Testis (tissue), 3 donors: ENCODE data around the gene ZNF135. TPM values are rescaled to one million over a fixed set of nuclear protein-coding genes. Genes with fewer than 3 reads are reported as not detected.

Experiments
- DNase-seq: peaks from one replicate; pipeline ENCODE4 v3.0.0-alpha.2; 2019
- H3K27ac ChIP-seq, 2 donors: fragments of 200-600 bp; sonication (generic); one replicate each; pipeline ENCODE4 v1.5.1; 2019
- H3K27me3 ChIP-seq: fragments of 200-600 bp; sonication (generic); one replicate; pipeline ENCODE4 v1.5.1; 2019
- H3K36me3 ChIP-seq: fragments of 200-600 bp; sonication (generic); one replicate; pipeline ENCODE4 v1.5.1; 2017; ENCODE audit warnings: low read depth; ENCODE audit errors: missing control alignments
- H3K4me1 ChIP-seq: fragments of 200-600 bp; sonication (generic); one replicate; pipeline ENCODE4 v1.5.1; 2019
- H3K4me3 ChIP-seq, 2 donors: fragments of 200-600 bp; sonication (generic); one replicate each; pipeline ENCODE4 v1.5.1; 2017 to 2019
- H3K9me3 ChIP-seq: fragments of 200-600 bp; sonication (generic); one replicate; pipeline ENCODE4 v1.5.1; 2017
- CTCF ChIP-seq, 3 experiments: fragments of 450-650 bp in 2 of 3; fragments of 200-600 bp in 1 of 3; sonication (generic) in 1 of 3; IDR thresholded peaks; one replicate each; pipeline ENCODE4 v1.5.1; 2016 to 2019; ENCODE audit warnings: antibody characterized with exemption in 3 of 3, mild to moderate bottlenecking in 2 of 3, moderate library complexity in 1 of 3
- POLR2A ChIP-seq: fragments of 450-650 bp; IDR thresholded peaks from one replicate; pipeline ENCODE4 v1.6.1; 2017; ENCODE audit warnings: antibody characterized with exemption, mild to moderate bottlenecking, moderate library complexity
- WGBS, 2 donors: methylation state at CpG; one replicate each; pipeline ENCODE4 v1.1.5; 2018; 5-methylcytosine and 5-hydroxymethylcytosine counted together
- intact Hi-C: fragments of 100-400 bp; cut with DNase I; formaldehyde crosslinking; loops from one replicate; pipeline ENCODE4 v1.15.1; 2023; ENCODE audit warnings: low total_unique reads
- polyA plus RNA-seq: library from polyadenylated mRNA; stranded (reverse); fragments of 350-450 nt; fragmentation: Illumina TruSeq; extraction: RNeasy Lipid Tissue Mini Kit (QIAGEN cat#74804); gene quantifications from one replicate; pipeline ENCODE4 v1.2.3, GENCODE V29; 2014; ENCODE audit warnings: low read depth, low replicate concordance; ENCODE audit not compliant: insufficient read depth
- total RNA-seq, 2 donors: library from RNA; depleted of rRNA; stranded (reverse); fragments of >200 nt; gene quantifications; one replicate each; pipeline ENCODE4 v1.2.3, GENCODE V29; 2016

ZNF135 gene
- total and polyA plus RNA-seq, 3 donors from 2014 or later = 14.5 to 33.7 (median 19.1) TPM

GRCh38 chr19:58037927-58038687 is 21.0 kb upstream of the ZNF135 start:
- Histone ChIP-seq H3K9me3 (no peaks in the 10 kb centered on the region), H3K4me1 (no peaks in the 10 kb centered on the region), H3K27me3 (no peaks in the 10 kb centered on the region), H3K27ac (no peak overlapping the region), H3K36me3 (no peaks in the 10 kb centered on the region), H3K4me3 (no peak overlapping the region)
- 25 to 33% methylated on average over 20 to 43 of the region's 44 CpGs for WGBS, 2 donors
- TF ChIP-seq POLR2A (no peak), CTCF (IDR thresholded peaks at IDR 0.05) (no peak)
- intact Hi-C loops = no loop called here
- DNase-seq = no peak

- Histone ChIP-seq H3K4me3 (no peak overlapping the region), H3K27ac (no peak overlapping the region), H3K9me3 (no peaks in the 10 kb centered on the region), H3K36me3 (no peaks in the 10 kb centered on the region), H3K4me1 (no peaks in the 10 kb centered on the region), H3K27me3 (no peaks in the 10 kb centered on the region)
- intact Hi-C loops = no loop called here
- TF ChIP-seq CTCF (IDR thresholded peaks at IDR 0.05) (no peak), POLR2A (no peak)
- no peak for DNase-seq
- WGBS, 2 donors = 24 to 38% methylated on average over 7 to 8 of the region's 8 CpGs
Measured at GRCh38 chr19:58038688-58039204, 20.3 kb upstream of the ZNF135 start.

GRCh38 chr19:58040751-58041525 is 18.1 kb upstream of the ZNF135 start:
- no peak overlapping the region for H3K4me3 ChIP-seq
- DNase-seq = no peak
- H3K27ac ChIP-seq = no peak overlapping the region
- TF ChIP-seq POLR2A = no peak
- no peak for TF ChIP-seq CTCF (IDR thresholded peaks at IDR 0.05)
- no peaks in the 10 kb centered on the region for H3K36me3 ChIP-seq
- no peaks in the 10 kb centered on the region for H3K4me1 ChIP-seq
- H3K27me3 ChIP-seq = no peaks in the 10 kb centered on the region
- intact Hi-C loops = no loop called here
- H3K9me3 ChIP-seq = no peaks in the 10 kb centered on the region
- WGBS, 2 donors = 81 to 83% methylated on average over 19 to 21 of the region's 21 CpGs

GRCh38 chr19:58042495-58043340 is 16.4 kb upstream of the ZNF135 start:
- no peak for DNase-seq
- Histone ChIP-seq H3K4me1 (no peaks in the 10 kb centered on the region), H3K27me3 (no peaks in the 10 kb centered on the region), H3K4me3 (peak overlapping the region in 1 of 2 donors; percentile 13), H3K9me3 (no peaks in the 10 kb centered on the region), H3K36me3 (no peaks in the 10 kb centered on the region), H3K27ac (no peak overlapping the region)
- intact Hi-C loops = no loop called here
- 34 to 44% methylated on average over 40 to 53 of the region's 54 CpGs for WGBS, 2 donors
- no peak for TF ChIP-seq CTCF (IDR thresholded peaks at IDR 0.05)
- TF ChIP-seq POLR2A = no peak
